CD4-positive, alpha-beta T cell treated with Interleukin-17A for 4 hours (primary cell): Measurements from ENCODE around the gene UBAP1L.
"Not testable (repeated sequence)": the region's sequence is repeated elsewhere in the genome, so short reads cannot be mapped to it uniquely, and the experiment has no call there.

Experiments
- DNase-seq: peaks from one replicate; pipeline ENCODE4 v3.0.0-alpha.2; 2020; ENCODE audit warnings: mixed read lengths

Gene UBAP1L

GRCh38 chr15:65099336-65099735 lies 15.7 kb downstream of the UBAP1L start:
- DNase-seq = no peak

GRCh38 chr15:65097651-65098263 lies 17.2 kb downstream of the UBAP1L start:
- DNase-seq = no peak

GRCh38 chr15:65096481-65097385 lies 18.3 kb downstream of the UBAP1L start:
- DNase-seq = no peak

- no peak for DNase-seq
Measured at GRCh38 chr15:65095747-65096104, 19.3 kb downstream of the UBAP1L start.

GRCh38 chr15:65095011-65095746 lies 19.8 kb downstream of the UBAP1L start:
- no peak for DNase-seq

- no peak for DNase-seq
Measured at GRCh38 chr15:65094294-65094995, 20.6 kb downstream of the UBAP1L start.

GRCh38 chr15:65093793-65094170 lies 21.2 kb downstream of the UBAP1L start:
- DNase-seq = not testable (repeated sequence)

- DNase-seq = no peak
Measured at GRCh38 chr15:65092911-65093792, 21.8 kb downstream of the UBAP1L start.

GRCh38 chr15:65091946-65092770 lies 22.8 kb downstream of the UBAP1L start:
- no peak for DNase-seq

- DNase-seq = no peak
Measured at GRCh38 chr15:65089206-65089824, 25.7 kb downstream of the UBAP1L start.

- DNase-seq = no peak
Measured at GRCh38 chr15:65088643-65089021, 26.4 kb downstream of the UBAP1L start.

GRCh38 chr15:65087873-65088642 lies 26.9 kb downstream of the UBAP1L start:
- no peak for DNase-seq

GRCh38 chr15:65087411-65087810 lies 27.6 kb downstream of the UBAP1L start:
- no peak for DNase-seq

GRCh38 chr15:65086680-65087111 lies 28.3 kb downstream of the UBAP1L start:
- DNase-seq = no peak

GRCh38 chr15:65085990-65086679 lies 28.9 kb downstream of the UBAP1L start:
- DNase-seq = peak; percentile 19

- DNase-seq = no peak
Measured at GRCh38 chr15:65085207-65085753, 29.7 kb downstream of the UBAP1L start.

GRCh38 chr15:65084500-65085206 lies 30.3 kb downstream of the UBAP1L start:
- no peak for DNase-seq

GRCh38 chr15:65083262-65083701 lies 31.7 kb downstream of the UBAP1L start:
- no peak for DNase-seq
